Limb (tissue), 2 donors: ENCODE measurements around the gene CALCR.
A peak's percentile ranks its signal among the peaks of the same experiment; 100 is the strongest.
"Not testable (repeated sequence)": the region's sequence is repeated elsewhere in the genome, so short reads cannot be mapped to it uniquely, and the experiment has no call there.

ENCODE experiments used
- DNase-seq, 2 donors: peaks; one replicate each; pipeline ENCODE4 v3.0.0-alpha.2; 2016; ENCODE audit errors: extremely low spot score in 2 of 2

CALCR gene

DNA sequence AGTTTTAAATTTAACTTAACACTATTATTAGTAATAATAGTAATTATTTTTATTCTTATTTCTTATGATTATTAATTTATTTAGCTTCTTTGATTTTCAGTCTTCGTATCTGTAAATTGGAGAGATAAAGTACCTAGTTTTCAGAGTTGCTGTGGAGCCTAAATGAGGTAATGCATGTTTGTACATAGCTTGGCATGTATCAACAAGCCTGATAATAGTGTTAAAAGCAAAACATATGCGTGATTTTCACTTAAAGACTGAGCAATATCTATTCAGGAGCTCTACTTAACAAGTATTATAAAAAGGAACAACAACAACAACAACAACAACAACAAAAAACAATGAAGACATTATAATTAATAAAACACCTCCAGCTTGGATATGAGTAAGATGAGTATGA is 12.4 kb downstream of the CALCR start:
- DNase-seq = no peak

DNA sequence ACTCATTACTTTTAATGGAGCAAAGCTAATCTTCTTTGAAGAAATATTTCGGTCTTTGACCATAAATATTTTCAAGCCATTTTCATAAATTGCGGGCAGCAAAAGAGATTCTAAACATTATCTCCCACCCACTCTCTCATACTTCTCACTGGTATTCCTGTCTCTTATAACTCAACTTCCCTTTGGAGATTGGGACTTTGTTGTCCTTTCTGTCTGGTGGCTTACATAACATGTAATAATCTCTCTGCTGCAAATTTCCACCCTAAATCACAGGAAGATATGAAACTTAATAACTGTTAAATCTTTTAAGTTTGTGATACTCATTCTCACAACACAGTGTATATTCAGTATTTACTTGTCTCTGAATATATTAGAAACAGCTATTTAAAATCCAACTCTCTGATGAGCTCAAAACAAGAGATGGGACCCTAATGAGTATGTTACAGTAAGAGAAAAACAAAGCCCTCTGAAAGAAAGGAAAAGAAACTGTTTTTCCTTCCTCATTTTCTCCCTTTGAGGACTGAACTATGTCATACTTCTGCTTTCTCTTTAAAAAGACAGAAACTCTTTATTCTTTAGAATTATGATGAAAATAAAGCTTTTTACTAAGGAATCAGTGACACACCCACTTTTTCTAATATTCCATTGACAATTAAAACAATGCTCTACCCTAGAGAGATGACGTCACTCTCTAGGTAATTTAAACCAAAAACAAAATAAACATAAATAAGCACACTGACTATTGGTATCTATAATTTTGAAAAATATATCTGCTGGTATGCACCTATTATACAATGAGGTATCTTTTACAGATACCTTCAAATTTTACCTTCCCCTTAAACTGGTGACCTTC is 14.7 kb downstream of the CALCR start:
- no peak for DNase-seq

DNA sequence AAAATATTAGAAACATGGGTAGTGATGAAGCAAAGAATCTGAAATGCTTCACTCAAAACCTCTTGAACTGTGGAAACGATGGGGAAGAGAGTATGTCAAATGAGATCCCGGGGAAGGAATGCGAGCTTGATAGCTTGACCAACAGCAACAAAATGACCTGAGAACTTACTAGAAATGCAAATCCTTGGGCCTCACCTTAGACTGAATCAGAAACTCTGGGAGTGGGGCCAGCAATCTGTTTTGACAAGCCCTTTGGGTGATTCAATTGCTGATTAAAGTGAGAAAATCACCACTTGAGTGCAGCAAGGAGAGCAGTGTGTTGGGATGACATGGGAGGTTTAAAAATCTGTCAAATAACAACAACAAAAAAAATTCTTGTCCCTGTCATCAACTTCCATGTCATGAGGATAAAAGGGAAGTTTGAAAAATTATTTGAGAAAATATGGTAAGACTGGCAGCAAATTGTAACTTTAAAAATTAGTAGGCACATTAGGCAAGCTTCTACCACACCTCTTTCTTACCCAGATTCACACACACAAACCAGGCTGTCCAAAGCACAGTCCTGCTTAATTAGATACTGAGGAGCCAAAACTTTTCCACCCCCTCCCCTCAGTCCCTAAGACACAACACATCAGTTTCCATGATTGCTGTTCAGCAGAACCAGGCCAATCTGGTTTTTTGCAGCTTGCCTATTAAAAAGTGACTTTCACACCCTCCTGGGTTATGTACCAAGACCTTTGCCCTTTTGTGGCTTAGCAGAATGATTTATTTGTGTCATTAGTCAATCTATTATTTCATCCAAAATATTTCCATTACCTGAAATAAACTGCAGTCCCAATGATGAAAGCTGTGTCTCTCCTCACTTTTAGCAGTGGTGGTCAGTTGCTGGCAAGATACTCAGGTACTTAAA is 15.6 kb downstream of the CALCR start:
- no peak for DNase-seq

DNA sequence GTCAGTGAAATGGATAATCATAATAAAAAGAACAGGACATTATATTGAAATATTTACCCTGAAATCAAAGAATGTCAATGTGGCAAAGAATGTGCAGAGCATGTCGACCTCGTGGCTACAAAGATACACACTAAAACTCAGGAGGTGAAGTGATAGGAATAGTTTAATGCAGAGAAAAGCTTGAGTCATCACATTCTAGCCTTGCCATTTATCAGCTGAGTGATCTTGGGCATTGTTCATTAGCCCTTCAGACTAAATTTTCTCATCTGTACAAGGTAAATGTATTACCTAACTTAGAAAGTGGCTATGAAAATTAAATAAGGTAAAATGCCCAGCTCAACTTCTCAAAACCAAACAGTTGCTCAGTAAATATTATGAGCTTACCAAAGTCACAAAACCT is 22.6 kb downstream of the CALCR start:
- no peak for DNase-seq

DNA sequence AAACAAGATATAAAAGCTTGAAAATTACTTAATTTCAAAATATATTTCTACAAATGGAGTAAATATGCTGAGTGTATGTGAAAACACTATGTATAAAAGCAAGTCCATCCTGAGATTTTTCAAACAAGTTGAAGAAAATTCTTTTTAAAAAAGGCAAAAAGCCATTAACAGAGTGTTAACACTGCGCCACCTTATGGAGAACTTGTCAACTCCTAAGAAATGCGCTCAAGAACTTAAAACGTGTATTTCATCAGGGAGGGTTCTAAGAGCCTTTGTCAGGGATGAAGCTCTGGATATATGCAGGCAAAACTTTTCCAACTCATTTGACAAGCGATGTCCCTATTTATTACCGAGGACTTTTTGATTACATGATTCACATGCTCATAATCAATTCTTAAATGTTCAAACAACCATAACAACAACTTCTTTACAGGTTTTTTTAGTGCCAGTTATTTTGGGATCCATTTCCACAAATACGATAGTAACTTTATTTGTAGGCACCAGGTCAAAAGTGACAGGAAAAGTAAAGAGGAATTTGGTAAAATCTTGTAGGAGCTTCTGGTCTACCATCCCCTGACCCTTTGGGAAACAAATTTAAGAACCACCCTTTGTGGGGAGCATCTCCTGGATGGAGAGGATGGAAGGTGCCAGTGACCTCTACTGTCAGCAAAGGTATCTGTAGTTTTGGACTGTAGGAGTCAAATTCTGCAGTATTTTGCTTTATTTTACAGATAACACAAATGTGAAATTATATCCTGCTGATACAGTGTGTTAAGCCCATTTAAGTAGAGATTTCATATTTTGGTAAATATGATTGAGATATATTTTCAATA is 23.2 kb downstream of the CALCR start:
- peak in 1 of 2 donors; percentile 49 for DNase-seq

DNA sequence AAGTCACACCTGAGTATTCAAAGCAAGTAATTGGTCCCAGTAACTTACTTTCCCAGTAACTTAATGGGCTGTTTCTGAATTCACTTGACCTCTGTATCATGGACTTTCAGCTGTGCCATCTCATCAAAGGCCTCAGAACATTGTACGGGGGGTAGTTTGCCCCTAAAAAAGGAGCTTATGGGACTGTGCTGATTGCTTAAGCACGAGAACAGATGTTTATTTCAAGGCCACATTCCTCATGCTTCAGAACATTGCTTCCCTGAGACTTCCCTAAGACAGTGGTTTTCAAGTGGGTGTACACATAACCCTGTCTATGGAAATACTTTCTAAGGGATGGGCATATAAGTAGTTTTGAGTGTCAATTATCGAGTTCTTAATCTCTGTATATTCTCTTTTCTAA is 26.8 kb downstream of the CALCR start:
- DNase-seq = no peak

DNA sequence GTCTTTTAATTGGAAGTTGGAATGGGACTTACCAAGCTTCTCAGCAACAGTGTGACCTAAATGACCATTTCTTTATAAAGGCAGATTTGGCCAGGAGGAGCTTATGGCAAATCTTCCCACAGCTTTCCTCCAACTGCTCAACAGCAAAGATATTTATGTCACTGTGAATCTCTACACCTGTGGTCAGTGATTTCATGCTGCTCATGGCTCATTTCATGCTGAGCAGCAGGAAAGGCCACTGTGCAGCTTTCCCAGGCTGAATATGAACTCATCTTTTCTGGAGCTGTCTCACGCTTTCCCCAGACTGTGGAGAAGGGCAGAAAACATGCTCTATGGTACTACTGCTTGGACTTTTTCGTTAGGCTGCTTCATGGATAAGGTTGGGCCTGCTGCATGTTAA is 29.8 kb downstream of the CALCR start:
- peak in 1 of 2 donors; percentile 7 for DNase-seq

DNA sequence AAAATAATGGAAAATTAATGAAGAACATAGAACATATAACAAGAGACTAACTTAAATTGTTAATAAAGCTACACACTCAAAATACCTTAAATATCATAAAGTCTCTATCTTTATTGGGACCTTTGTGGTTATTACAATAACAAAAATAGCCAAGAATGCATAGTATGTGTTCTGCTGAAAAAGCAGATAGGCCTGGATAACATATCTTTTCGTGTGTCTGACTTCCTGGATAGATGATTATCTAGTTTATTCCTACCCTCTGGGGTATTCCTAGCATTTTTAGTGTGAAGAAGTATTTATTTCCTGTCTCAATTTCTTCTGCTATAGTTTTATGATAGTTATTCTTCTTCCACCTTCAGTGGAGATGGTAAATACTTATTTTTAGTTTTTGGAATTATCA is 36.5 kb downstream of the CALCR start:
- DNase-seq = no peak

DNA sequence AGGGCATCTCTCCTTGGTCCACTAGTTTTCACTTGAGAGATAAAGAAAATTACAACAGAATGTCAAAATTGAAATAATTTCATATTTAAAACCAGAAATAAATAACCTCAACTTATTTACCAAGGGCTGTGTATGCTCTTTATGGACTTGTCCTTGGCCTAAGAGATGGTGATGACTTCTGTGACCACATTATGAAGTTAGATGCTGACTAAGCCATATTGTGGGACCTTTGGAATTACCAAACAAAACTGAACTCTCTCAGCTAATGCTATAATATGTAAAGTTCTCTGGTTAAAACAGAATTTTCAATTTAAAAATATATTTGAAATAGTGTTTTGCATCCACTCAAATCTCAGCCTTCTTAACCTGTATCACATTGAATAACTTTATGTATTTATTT is 38.9 kb downstream of the CALCR start:
- no peak for DNase-seq

DNA sequence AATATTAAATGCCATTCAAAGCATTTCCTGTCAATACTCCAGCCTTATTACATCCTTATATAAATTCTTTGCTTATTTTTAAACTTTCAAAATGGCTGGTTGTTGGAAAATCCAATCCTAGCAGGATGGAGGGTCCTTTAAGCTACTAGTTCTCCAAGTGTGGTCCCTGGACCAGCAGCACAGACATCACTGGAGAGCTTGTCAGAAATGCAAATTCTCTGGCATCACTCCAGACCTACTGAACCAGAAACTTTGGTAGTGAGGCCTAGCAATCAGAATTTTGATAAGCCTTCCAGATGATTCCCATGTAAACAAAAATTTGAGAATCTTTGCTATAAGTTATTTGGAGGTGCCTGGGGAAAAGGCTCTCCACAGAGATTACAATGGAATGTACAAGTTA is 43.8 kb downstream of the CALCR start:
- DNase-seq = no peak

DNA sequence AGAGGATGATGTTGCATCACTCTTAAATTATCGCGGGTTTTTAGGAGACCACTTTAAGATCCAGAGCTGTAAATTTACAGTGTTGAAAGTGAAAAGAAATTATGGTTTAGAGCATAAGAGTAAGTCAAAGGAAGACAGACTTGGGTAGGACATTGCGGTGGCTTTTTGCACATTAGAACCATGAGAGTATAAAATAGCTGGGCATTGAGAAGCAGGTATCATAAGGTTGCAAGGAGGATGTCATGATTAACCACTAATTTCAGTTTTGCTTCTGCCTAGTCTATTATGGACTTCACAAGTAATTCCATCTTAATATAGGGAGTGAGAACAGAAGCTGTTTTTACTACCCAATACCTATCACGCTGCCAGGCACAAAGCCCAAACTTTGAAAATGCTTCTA is 57.7 kb downstream of the CALCR start:
- no peak for DNase-seq

DNA sequence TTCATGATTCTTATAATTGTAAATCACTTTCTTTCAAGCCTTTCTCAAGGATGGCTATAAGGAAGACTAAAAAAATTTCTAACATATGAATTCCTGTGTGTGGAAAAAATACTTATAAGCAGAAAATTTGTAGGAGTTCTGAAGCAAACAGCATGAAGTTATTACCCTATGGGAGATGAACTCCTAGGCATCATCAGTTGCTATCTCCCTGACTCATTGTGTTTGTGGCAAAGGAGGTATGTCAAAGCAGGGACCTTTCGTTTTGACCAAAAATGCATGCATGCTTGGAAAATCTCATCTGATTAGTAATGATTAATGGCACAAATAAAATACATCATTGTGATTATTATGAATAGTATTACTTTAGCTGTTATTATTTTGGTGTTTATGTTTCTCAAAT is 59.4 kb downstream of the CALCR start:
- no peak for DNase-seq

DNA sequence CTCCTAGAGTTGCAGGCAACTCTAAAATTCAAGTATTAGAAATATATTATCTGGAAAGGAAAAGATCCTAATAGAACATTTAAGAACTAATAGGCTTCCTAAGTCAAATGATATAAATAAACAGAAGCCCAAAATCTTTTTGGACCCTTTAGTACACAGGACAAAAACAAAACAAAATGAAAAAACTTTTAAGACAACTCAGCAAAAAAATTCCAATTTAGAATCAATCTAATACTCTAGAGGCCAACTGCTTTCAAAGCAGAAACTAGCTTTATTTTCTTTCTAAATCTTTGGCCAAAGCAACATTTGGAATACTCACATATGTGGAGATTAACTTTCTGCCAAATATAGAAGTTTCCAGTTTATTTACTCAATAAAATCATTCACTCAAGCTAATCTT is 65.2 kb downstream of the CALCR start:
- no peak for DNase-seq

DNA sequence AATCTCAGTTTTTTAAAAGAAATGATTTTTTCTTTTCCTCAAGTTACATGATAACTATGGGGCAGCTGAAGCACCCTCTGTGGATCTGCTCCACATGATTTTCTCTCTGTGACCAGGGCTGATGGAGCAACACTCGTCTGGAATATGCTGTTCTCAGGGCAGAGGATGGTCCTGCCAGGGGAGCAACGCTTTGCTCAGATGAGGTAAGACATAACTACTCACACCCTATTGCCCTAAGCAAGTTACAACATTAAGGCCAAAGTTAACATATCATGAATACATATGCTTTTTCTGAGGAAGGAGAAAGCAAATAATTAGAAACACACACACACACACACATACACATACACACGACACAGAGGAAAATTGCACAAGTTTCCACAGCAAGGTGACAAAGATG is 71.4 kb downstream of the CALCR start:
- DNase-seq = no peak

DNA sequence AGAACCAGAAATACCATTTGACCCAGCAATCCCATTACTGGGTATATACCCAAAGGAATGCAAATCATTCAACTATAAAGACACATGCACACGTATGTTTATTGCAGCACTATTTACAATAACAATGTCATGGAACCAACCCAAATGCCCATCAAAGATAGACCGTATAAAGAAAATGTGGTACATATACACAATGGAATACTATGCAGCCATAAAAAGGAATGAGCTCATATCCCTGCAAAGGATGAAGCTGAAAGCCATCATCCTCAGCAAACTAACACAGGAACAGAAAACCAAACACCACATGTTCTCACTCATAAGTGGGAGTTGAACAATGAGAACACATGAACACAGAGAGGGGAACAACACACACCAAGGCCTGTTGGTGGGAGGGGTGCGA is 82.7 kb downstream of the CALCR start:
- DNase-seq = not testable (repeated sequence)

DNA sequence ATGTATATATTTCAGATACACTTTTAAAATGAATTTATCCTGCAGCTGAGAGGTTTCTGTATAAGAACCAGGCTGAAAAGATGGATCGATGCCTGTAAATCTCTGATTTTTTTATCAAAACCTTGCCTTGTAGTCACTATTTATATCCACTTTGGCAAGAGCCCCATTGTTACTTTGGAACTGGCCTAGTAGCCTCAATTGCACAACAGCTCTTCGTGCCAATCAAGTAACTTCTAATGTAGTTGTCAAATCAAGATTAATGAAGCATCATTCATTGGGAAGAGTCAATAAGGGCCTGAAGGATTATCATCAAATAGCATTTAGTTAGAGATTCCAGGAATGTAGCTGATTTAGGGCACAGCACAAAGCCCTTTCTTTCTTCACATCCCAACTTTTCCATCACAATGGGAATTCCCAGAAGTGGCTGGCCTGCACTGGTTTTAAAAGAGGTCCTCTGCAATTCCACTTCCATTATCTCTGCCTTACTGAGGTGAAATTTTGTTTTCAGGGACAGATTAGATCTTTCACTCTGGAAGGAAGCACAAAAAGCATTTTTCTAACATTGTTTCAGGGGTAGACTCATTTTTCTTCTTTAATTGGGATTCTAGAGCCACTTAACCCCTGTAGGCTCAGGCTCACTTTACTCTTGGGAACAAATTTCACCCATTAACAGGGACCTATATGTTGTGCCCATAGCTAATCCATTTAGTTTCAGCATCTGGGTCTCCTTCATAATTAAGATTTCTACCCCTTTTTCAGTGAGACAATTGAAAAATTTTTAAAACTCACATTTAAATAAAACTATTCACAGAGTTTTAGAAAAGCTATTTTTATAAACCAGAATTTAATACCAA is 97.8 kb downstream of the CALCR start:
- no peak for DNase-seq

DNA sequence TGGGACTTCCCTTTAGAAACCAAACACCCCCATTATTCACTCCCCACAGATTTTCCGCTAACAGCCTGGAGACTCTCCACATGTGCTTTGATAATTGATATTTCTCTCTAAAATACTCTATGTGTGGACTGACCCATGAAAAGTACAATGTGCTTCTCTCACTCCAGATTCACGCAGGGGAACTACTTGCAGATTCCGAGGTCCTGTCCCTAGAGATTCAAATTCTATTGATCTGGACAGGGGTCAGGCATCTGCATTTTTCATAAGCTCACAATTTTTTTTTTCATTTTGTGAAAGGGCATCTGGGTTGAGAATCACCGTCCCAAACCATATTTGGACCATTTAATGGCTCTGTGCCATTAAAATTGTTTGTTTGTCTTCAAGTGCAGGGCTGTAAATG is 98.7 kb downstream of the CALCR start:
- no peak for DNase-seq

DNA sequence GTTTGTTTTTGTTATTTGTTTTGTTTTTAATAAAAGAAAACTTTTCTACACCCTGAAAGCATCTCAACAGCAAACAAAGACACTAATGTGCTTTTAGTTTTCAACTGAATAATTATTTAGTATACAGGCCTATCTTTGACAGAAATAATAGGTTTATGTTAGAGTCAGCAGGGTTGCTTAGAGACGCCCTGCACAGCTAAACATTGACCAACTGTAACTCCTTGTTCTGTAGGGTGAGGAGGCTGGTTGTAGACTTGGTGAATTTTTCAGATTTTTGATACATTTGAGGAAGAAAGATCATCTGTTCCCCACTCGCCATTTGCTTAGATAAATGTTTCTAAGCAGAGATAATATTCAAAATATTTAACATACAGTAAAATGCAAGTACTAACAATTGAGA is 103.1 kb downstream of the CALCR start:
- DNase-seq = no peak

DNA sequence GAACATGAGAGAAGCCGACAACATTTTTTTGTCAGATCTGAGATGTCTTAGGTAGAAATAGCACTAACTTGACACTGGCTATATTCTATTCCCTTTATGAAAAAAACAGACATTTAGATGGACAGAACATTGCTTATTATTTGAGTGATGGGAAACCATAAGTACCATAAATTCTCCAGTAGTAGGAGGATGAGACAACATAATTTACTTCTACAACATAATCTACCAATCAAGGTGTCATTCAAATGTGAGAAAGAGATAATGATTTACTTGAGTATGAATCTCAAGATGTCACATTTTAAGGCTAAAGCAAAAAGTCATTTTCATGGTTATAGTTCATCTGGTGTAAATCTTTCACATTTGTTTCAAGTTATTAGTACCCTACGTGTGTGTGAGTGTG is 110.8 kb downstream of the CALCR start:
- DNase-seq = no peak

DNA sequence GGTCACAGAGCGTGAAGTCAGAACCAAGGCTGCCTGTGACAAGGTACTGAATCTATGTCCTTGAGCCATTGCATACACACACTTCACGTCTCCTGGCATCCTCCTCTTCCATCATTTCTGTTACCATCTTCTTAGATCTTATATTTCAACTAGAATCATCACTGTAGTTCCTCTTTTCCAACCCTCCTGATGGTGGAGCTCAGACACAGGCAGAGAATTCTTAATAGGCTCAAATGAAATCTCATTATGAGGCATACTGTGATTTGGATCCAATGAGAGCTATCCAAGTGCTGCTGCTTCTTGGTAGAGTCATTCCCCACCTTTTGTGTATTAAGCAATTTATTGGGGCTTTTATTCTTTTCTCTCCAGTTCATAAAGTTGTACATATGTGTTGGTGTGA is 113.2 kb downstream of the CALCR start:
- no peak for DNase-seq

DNA sequence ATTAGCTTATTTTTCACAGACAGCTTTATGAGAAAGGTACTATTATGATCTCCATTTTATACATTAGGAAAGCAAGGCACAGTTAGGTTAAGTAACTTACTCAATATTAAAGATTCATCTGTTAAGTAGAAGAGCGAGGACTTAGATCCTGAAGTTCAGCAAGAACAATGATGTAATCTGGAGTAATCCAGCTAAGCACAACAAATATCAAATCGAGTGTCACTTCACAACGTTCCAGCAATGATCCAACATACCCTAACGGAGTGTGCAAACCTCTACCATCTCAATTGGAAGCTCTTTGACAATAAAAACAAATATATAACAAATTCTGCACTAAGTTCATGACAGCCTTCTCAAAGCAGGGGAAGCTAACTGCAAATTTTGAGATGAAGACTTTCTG is 121.3 kb downstream of the CALCR start:
- DNase-seq = no peak
